Smooth muscle cell (in vitro differentiated cells): ENCODE measurements around the gene ERC1. TPM values are rescaled to one million over a fixed set of nuclear protein-coding genes. Genes with fewer than 3 reads are reported as not detected.

ENCODE experiments used
- DNase-seq: peaks from one replicate; lab custom pipeline; 2025; ENCODE audit not compliant: unreplicated experiment; lab: John Stamatoyannopoulos, UW
- H2AFZ ChIP-seq: fragments of 200-600 bp; sonication (generic); 2 replicates; pipeline ENCODE4 v1.6.0; 2016; ENCODE audit warnings: antibody characterized with exemption, low read depth, mild to moderate bottlenecking
- H3F3A ChIP-seq: fragments of 200-600 bp; sonication (generic); 2 replicates; pipeline ENCODE4 v1.6.0; 2017; ENCODE audit warnings: antibody characterized with exemption, low read depth
- H3K27ac ChIP-seq: fragments of 200-600 bp; sonication (generic); 2 replicates; pipeline ENCODE4 v1.5.1; 2016; ENCODE audit warnings: low read depth, mild to moderate bottlenecking
- H3K27me3 ChIP-seq: fragments of 200-600 bp; sonication (generic); 2 replicates; pipeline ENCODE4 v1.6.1; 2016; ENCODE audit warnings: low read depth, mild to moderate bottlenecking
- H3K36me3 ChIP-seq: fragments of 200-600 bp; sonication (generic); 2 replicates; pipeline ENCODE4 v1.5.1; 2016; ENCODE audit warnings: low read depth
- H3K4me1 ChIP-seq: fragments of 200-600 bp; sonication (generic); 2 replicates; pipeline ENCODE4 v1.5.1; 2016; ENCODE audit warnings: low read depth
- H3K4me2 ChIP-seq: fragments of 200-600 bp; sonication (generic); 2 replicates; pipeline ENCODE4 v1.6.0; 2016; ENCODE audit warnings: mild to moderate bottlenecking
- H3K4me3 ChIP-seq: fragments of 200-600 bp; sonication (generic); 2 replicates; pipeline ENCODE4 v1.5.1; 2016; ENCODE audit warnings: mild to moderate bottlenecking
- H3K79me2 ChIP-seq: fragments of 200-600 bp; sonication (generic); 2 replicates; pipeline ENCODE4 v1.6.0; 2016; ENCODE audit warnings: low read depth, mild to moderate bottlenecking
- H3K9ac ChIP-seq: fragments of 200-600 bp; sonication (generic); 2 replicates; pipeline ENCODE4 v1.6.0; 2016; ENCODE audit warnings: low read depth
- H3K9me3 ChIP-seq: fragments of 200-600 bp; sonication (generic); replicated peaks from 2 replicates; pipeline ENCODE4 v1.5.1; 2016; ENCODE audit warnings: low read depth
- H4K20me1 ChIP-seq: fragments of 200-600 bp; sonication (generic); 2 replicates; pipeline ENCODE4 v1.6.0; 2016; ENCODE audit warnings: low read depth
- CTCF ChIP-seq: fragments of 200-600 bp; sonication (generic); IDR thresholded peaks from 2 replicates; pipeline ENCODE4 v1.5.1; 2017; ENCODE audit warnings: borderline replicate concordance, mild to moderate bottlenecking, antibody characterized with exemption; ENCODE audit not compliant: insufficient read depth, poor library complexity, severe bottlenecking
- WGBS: methylation state at CpG from one replicate; pipeline ENCODE4 v1.1.7; 2016; ENCODE audit warnings: low lambda C conversion rate; 5-methylcytosine and 5-hydroxymethylcytosine counted together
- polyA plus RNA-seq: library from polyadenylated mRNA; unstranded; fragments of >200 nt; fragmentation: Nextera tagmentation; extraction: Ambion mirVana; gene quantifications from 2 replicates; pipeline ENCODE4 v1.2.1, GENCODE V29; 2016
- total RNA-seq: library from RNA; depleted of rRNA; stranded (reverse); fragments of >200 nt; gene quantifications from 2 replicates; pipeline ENCODE4 v1.2.3, GENCODE V29; 2014

Gene ERC1
- total and polyA plus RNA-seq, 2 experiments from 2014 or later = 13.8 to 17.6 TPM

- Histone ChIP-seq H3F3A (no peaks in the 10 kb centered on the region), H3K27ac (no peak overlapping the region), H3K9me3 (no peaks in the 10 kb centered on the region), H3K4me3 (no peak overlapping the region), H3K4me2 (no peak overlapping the region), H3K27me3 (peaks cover 12% of the 10 kb centered on the region), H4K20me1 (peaks cover 43% of the 10 kb centered on the region), H3K79me2 (no peaks in the 10 kb centered on the region), H3K36me3 (no peaks in the 10 kb centered on the region), H3K9ac (no peak overlapping the region), H3K4me1 (no peaks in the 10 kb centered on the region), H2AFZ (no peak overlapping the region)
- no peak for TF ChIP-seq CTCF
- DNase-seq = no peak
- WGBS = 79% methylated on average over 6 of the region's 6 CpGs
Observed at GRCh38 chr12:1540690-1541089, 549.7 kb downstream of the ERC1 start.

DNA sequence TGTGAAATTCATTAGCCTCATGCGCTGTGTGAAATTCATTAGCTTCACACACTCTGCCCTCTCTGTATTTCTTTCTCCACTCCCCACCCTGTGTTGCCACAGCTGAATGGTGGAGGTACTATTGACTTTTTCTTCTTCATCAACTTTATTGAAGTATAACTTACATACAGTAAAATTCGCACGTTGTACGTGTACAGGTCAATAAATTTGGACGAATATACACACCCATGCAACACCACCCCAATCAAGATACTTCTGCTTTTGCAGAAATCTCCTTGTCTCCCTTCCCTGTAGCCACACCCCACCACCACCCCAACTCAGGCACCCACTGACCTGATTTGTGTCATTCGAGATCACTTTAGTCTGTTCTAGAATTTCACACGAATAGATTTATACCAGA is 551.6 kb downstream of the ERC1 start:
- Histone ChIP-seq H3K36me3 (no peaks in the 10 kb centered on the region), H3K4me2 (no peak overlapping the region), H3K79me2 (no peaks in the 10 kb centered on the region), H3K27ac (no peak overlapping the region), H4K20me1 (peaks cover 38% of the 10 kb centered on the region), H3K4me3 (no peak overlapping the region), H3K27me3 (peaks cover 8% of the 10 kb centered on the region), H3K9ac (no peak overlapping the region), H3K4me1 (no peaks in the 10 kb centered on the region), H2AFZ (no peak overlapping the region), H3F3A (no peaks in the 10 kb centered on the region), H3K9me3 (no peaks in the 10 kb centered on the region)
- DNase-seq = no peak
- TF ChIP-seq CTCF = no peak
- WGBS = 98% methylated on average over 7 of the region's 7 CpGs

- H3K4me3 ChIP-seq = no peak overlapping the region
- 77% methylated on average over 7 of the region's 7 CpGs for WGBS
Observed at GRCh38 chr12:1544996-1545700, 554.1 kb downstream of the ERC1 start.

More at GRCh38 chr12:1544996-1545700, 554.1 kb downstream of the ERC1 start:
- no peaks in the 10 kb centered on the region for H3K9me3 ChIP-seq
- no peak overlapping the region for H3K9ac ChIP-seq
- no peaks in the 10 kb centered on the region for H3K4me1 ChIP-seq
- peaks cover 24% of the 10 kb centered on the region for H4K20me1 ChIP-seq
- H3K79me2 ChIP-seq = no peaks in the 10 kb centered on the region
- no peak overlapping the region for H3K4me2 ChIP-seq
- no peak overlapping the region for H2AFZ ChIP-seq
- H3K27me3 ChIP-seq = no peaks in the 10 kb centered on the region
- H3F3A ChIP-seq = no peaks in the 10 kb centered on the region
- no peak for DNase-seq
- no peaks in the 10 kb centered on the region for H3K36me3 ChIP-seq
- H3K27ac ChIP-seq = no peak overlapping the region
- TF ChIP-seq CTCF = no peak

Other genes with a start within 250 kb of the ERC1 start
- 95.0 and 104 TPM in 2 replicates for gene WNK1, start 238.6 kb upstream of the ERC1 start, total RNA-seq
- 42.2 and 62.5 TPM in 2 replicates for gene WNK1, start 238.6 kb upstream of the ERC1 start, polyA plus RNA-seq
- 5.8 and 15.1 TPM in 2 replicates for gene RAD52, start 41.5 kb upstream of the ERC1 start, total RNA-seq
- gene RAD52, start 41.5 kb upstream of the ERC1 start, polyA plus RNA-seq = 2.8 and 4.4 TPM in 2 replicates